Testis (tissue), 3 donors: ENCODE data around the gene ELAPOR1. TPM values are rescaled to one million over a fixed set of nuclear protein-coding genes. Genes with fewer than 3 reads are reported as not detected.

Source experiments
- DNase-seq: peaks from one replicate; pipeline ENCODE4 v3.0.0-alpha.2; 2019
- H3K27ac ChIP-seq, 2 donors: fragments of 200-600 bp; sonication (generic); one replicate each; pipeline ENCODE4 v1.5.1; 2019
- H3K27me3 ChIP-seq: fragments of 200-600 bp; sonication (generic); one replicate; pipeline ENCODE4 v1.5.1; 2019
- H3K36me3 ChIP-seq: fragments of 200-600 bp; sonication (generic); one replicate; pipeline ENCODE4 v1.5.1; 2017; ENCODE audit warnings: low read depth; ENCODE audit errors: missing control alignments
- H3K4me1 ChIP-seq: fragments of 200-600 bp; sonication (generic); one replicate; pipeline ENCODE4 v1.5.1; 2019
- H3K4me3 ChIP-seq, 2 donors: fragments of 200-600 bp; sonication (generic); one replicate each; pipeline ENCODE4 v1.5.1; 2017 to 2019
- H3K9me3 ChIP-seq: fragments of 200-600 bp; sonication (generic); one replicate; pipeline ENCODE4 v1.5.1; 2017
- POLR2A ChIP-seq: fragments of 450-650 bp; IDR thresholded peaks from one replicate; pipeline ENCODE4 v1.6.1; 2017; ENCODE audit warnings: antibody characterized with exemption, mild to moderate bottlenecking, moderate library complexity
- WGBS, 2 donors: methylation state at CpG; one replicate each; pipeline ENCODE4 v1.1.5; 2018; 5-methylcytosine and 5-hydroxymethylcytosine counted together
- intact Hi-C: fragments of 100-400 bp; cut with DNase I; formaldehyde crosslinking; loops from one replicate; pipeline ENCODE4 v1.15.1; 2023; ENCODE audit warnings: low total_unique reads
- polyA plus RNA-seq: library from polyadenylated mRNA; stranded (reverse); fragments of 350-450 nt; fragmentation: Illumina TruSeq; extraction: RNeasy Lipid Tissue Mini Kit (QIAGEN cat#74804); gene quantifications from one replicate; pipeline ENCODE4 v1.2.3, GENCODE V29; 2014; ENCODE audit warnings: low read depth, low replicate concordance; ENCODE audit not compliant: insufficient read depth
- total RNA-seq, 2 donors: library from RNA; depleted of rRNA; stranded (reverse); fragments of >200 nt; gene quantifications; one replicate each; pipeline ENCODE4 v1.2.3, GENCODE V29; 2016
- TF ChIP-seq, protein P1 (sequence below), 3 experiments: fragments of 450-650 bp in 2 of 3; fragments of 200-600 bp in 1 of 3; sonication (generic) in 1 of 3; IDR thresholded peaks; one replicate each; pipeline ENCODE4 v1.5.1; 2016 to 2019; ENCODE audit warnings: antibody characterized with exemption in 3 of 3, mild to moderate bottlenecking in 2 of 3, moderate library complexity in 1 of 3

The ELAPOR1 gene
- total and polyA plus RNA-seq, 3 donors from 2014 or later = 31.2 to 82.3 (median 47.8) TPM

DNA sequence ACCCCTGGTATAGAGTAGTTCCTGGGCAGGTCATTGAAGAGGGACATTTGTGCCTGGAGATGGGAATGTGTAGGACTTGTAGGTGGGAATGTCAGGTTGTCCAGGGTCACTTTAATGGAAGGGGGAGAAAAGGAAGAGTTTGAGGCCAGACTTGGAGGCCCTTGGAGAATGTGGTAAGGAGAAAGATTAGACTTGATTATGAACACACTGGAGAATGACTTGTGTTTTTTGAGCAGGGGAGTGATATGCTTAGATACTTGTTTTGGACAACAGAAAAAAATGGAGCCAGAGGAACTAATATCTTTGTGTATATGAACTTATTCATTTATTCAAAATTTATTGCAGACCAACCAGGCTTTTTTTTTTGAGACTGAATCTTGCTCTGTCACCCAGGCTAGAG is 17.9 kb downstream of the ELAPOR1 start:
- intact Hi-C loops = no loop called here
- Histone ChIP-seq H3K9me3 (no peaks in the 10 kb centered on the region), H3K4me1 (no peaks in the 10 kb centered on the region), H3K4me3 (no peak overlapping the region), H3K36me3 (no peaks in the 10 kb centered on the region), H3K27ac (no peak overlapping the region), H3K27me3 (no peaks in the 10 kb centered on the region)
- DNase-seq = no peak
- no peak for TF ChIP-seq POLR2A
- TF ChIP-seq, protein P1, sequence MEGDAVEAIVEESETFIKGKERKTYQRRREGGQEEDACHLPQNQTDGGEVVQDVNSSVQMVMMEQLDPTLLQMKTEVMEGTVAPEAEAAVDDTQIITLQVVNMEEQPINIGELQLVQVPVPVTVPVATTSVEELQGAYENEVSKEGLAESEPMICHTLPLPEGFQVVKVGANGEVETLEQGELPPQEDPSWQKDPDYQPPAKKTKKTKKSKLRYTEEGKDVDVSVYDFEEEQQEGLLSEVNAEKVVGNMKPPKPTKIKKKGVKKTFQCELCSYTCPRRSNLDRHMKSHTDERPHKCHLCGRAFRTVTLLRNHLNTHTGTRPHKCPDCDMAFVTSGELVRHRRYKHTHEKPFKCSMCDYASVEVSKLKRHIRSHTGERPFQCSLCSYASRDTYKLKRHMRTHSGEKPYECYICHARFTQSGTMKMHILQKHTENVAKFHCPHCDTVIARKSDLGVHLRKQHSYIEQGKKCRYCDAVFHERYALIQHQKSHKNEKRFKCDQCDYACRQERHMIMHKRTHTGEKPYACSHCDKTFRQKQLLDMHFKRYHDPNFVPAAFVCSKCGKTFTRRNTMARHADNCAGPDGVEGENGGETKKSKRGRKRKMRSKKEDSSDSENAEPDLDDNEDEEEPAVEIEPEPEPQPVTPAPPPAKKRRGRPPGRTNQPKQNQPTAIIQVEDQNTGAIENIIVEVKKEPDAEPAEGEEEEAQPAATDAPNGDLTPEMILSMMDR (IDR thresholded peaks at IDR 0.05) = no peak

DNA sequence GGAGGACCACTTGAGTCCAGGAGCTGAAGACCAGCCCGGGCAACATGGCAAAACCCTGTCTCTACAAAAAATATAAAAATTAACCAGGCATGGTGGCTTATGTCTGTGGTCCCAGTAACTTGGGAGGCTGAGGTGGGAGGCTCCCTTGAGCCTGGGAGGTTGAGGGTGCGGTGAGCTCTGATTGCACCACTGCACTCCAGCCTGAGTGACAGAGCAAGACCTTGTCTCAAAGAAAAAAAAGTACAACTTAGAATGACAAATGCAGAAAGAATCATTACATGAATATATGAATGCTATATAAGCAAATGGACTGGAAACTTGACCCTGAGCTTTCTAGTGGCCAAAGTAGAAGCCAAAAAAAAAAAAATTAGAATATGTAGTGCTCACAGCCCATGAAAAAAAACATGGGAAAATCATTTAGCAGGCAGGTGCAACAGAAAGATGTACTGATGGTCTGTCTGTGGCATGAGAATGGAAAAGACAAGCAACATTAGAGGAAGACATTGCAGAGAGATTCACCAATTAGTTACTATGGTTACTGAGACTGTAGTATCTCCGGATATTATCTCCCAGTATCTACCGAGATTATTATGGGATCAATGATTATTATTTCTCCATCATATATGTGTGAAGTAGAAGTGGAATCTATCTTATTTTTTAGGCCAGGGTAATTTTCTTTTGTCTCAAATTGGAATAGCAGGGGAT is 19.2 kb downstream of the ELAPOR1 start:
- H3K9me3 ChIP-seq = no peaks in the 10 kb centered on the region
- no peaks in the 10 kb centered on the region for H3K36me3 ChIP-seq
- TF ChIP-seq POLR2A = no peak
- TF ChIP-seq, protein P1 (IDR thresholded peaks at IDR 0.05) = no peak
- intact Hi-C loops = no loop called here
- H3K4me3 ChIP-seq = no peak overlapping the region
- H3K4me1 ChIP-seq = no peaks in the 10 kb centered on the region
- H3K27me3 ChIP-seq = no peaks in the 10 kb centered on the region
- 80 to 86% methylated on average over 4 of the region's 4 CpGs for WGBS, 2 donors
- DNase-seq = no peak
- H3K27ac ChIP-seq = no peak overlapping the region

DNA sequence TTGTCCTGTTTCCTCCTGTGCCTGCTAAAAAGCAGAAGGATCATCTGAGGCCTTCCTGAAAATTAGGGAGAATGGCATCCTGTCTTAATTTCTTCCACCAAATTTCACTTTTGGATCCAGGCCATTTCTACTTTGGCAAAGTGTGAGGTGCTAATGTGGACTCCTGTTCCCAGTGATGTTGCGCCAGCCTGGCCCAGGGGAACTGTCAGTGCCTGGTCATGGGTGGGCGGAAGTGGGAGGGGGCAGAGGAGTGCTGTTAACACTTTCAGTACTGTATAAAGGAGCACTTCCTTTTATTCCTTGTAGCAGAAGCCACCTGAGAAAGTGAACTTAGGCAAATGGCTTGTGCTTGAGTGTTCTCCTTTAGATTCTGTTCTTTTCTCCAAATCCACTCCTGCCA is 19.9 kb downstream of the ELAPOR1 start:
- Histone ChIP-seq H3K36me3 (no peaks in the 10 kb centered on the region), H3K27ac (no peak overlapping the region), H3K4me1 (no peaks in the 10 kb centered on the region), H3K9me3 (no peaks in the 10 kb centered on the region), H3K4me3 (no peak overlapping the region), H3K27me3 (no peaks in the 10 kb centered on the region)
- DNase-seq = no peak
- intact Hi-C loops = no loop called here
- TF ChIP-seq, protein P1 (IDR thresholded peaks at IDR 0.05) = no peak
- TF ChIP-seq POLR2A = no peak
- 68 to 74% methylated on average over 2 of the region's 2 CpGs for WGBS, 2 donors

DNA sequence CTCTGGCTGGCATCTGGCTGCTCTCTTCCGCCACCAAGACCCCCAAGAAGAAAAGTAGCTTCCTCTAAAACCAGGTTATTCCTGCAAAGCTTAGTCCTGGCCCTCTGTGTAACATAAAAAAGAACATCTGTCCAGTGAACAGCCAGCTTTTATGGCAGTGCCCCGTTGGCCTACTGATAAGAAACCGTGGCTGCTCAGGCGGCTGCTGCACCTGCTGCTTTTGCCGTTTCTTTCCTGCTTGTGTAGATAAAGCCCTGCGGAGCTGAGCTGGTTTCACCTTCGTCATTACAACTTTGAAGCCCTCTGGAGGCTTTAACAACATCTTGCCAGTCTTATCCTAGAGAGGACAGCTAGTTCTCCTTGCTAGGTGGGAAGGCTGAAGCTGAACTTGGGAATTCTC is 20.5 kb downstream of the ELAPOR1 start:
- no peaks in the 10 kb centered on the region for H3K36me3 ChIP-seq
- intact Hi-C loops = no loop called here
- DNase-seq = no peak
- 55 to 77% methylated on average over 7 of the region's 7 CpGs for WGBS, 2 donors
- no peak overlapping the region for H3K27ac ChIP-seq
- no peaks in the 10 kb centered on the region for H3K27me3 ChIP-seq
- TF ChIP-seq, protein P1 (IDR thresholded peaks at IDR 0.05) = no peak
- TF ChIP-seq POLR2A = no peak
- no peaks in the 10 kb centered on the region for H3K4me1 ChIP-seq
- H3K4me3 ChIP-seq = no peak overlapping the region
- no peaks in the 10 kb centered on the region for H3K9me3 ChIP-seq

DNA sequence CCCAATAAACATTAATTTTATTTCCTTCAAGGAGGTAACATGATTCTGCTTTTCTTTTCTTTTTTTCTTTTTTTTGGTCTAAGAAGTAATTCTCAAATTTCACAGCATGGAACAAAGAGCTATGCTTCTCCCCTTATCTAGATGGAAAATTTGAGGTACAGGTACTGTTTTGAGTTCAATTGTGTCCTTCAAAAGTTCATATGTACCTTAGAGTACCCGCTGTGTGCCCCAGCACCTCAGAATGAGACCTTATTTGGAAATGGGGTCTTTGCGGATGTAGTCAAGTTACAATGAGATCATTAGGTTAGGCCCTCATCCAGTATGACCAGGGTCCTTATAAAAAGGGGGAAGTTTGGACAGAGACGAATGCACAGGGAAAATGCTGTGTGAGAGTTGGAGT is 22.0 kb downstream of the ELAPOR1 start:
- Histone ChIP-seq H3K27ac (no peak overlapping the region), H3K36me3 (no peaks in the 10 kb centered on the region), H3K4me3 (no peak overlapping the region), H3K4me1 (no peaks in the 10 kb centered on the region), H3K9me3 (no peaks in the 10 kb centered on the region), H3K27me3 (no peaks in the 10 kb centered on the region)
- intact Hi-C loops = no loop called here
- no peak for DNase-seq
- 94 to 97% methylated on average over 3 of the region's 3 CpGs for WGBS, 2 donors
- TF ChIP-seq, protein P1 (IDR thresholded peaks at IDR 0.05) = no peak
- no peak for TF ChIP-seq POLR2A
